ENCODE measurements around the gene POLR1A.

DNA sequence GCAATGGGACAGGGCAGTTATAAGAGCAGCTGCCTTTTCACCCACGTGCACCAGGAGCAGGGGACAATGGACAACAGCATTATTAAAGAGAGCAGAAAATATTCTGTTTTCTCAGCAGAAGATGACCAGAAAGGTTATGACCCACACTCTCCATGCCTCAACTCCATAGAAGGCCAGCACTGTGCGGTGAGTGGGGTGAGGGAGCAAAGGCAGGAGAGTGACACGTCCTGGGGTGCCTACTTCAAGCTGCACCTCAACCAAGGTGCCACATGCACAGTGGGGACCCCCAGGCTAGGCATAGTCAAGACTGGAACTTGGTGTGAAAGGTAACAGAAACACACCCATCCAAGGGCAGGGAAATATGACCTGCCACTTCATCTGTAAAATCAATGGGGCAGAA lies 50.4 kb downstream of the POLR1A start:
- TF ChIP-seq, protein P1, sequence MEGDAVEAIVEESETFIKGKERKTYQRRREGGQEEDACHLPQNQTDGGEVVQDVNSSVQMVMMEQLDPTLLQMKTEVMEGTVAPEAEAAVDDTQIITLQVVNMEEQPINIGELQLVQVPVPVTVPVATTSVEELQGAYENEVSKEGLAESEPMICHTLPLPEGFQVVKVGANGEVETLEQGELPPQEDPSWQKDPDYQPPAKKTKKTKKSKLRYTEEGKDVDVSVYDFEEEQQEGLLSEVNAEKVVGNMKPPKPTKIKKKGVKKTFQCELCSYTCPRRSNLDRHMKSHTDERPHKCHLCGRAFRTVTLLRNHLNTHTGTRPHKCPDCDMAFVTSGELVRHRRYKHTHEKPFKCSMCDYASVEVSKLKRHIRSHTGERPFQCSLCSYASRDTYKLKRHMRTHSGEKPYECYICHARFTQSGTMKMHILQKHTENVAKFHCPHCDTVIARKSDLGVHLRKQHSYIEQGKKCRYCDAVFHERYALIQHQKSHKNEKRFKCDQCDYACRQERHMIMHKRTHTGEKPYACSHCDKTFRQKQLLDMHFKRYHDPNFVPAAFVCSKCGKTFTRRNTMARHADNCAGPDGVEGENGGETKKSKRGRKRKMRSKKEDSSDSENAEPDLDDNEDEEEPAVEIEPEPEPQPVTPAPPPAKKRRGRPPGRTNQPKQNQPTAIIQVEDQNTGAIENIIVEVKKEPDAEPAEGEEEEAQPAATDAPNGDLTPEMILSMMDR (conservative IDR thresholded peaks at IDR 0.05; ENCODE audit: low read length), result no peak
- no peak for TF ChIP-seq EZH2phosphoT487 (IDR thresholded peaks at IDR 0.05; ENCODE audit: borderline replicate concordance)

Measured in Loucy (cell line).